GM12878 (cell line): ENCODE measurements around the gene SLC1A2.

Experiments used
- EZH2 ChIP-seq: IDR thresholded peaks from 2 replicates; pipeline ENCODE4 v1.6.1; 2012; ENCODE audit warnings: low read depth, mild to moderate bottlenecking, control low read depth, inconsistent platforms, low read length, borderline replicate concordance; ENCODE audit not compliant: control insufficient read depth
- FOS ChIP-seq: IDR thresholded peaks from 3 replicates; pipeline ENCODE4 v1.6.1; 2011; ENCODE audit warnings: borderline replicate concordance; ENCODE audit not compliant: insufficient read length; ENCODE audit errors: extremely low read depth
- JUND ChIP-seq: IDR thresholded peaks from 2 replicates; pipeline ENCODE4 v1.6.1; 2012; ENCODE audit warnings: low read depth, mild to moderate bottlenecking, low read length, improper control_type of control experiment, moderate library complexity
- KDM1A ChIP-seq: fragments of 200-600 bp; sonication (generic); IDR thresholded peaks from 2 replicates; pipeline ENCODE4 v1.6.1; 2016; ENCODE audit warnings: borderline replicate concordance
- RAD21 ChIP-seq: IDR thresholded peaks from 2 replicates; pipeline ENCODE4 v1.6.1; 2011; ENCODE audit warnings: mild to moderate bottlenecking, low read depth, low read length, moderate library complexity; ENCODE audit not compliant: insufficient read depth
- SMARCA5 ChIP-seq: fragments of 450-650 bp; IDR thresholded peaks from 2 replicates; pipeline ENCODE4 v1.6.1; 2017; ENCODE audit warnings: mild to moderate bottlenecking
- YY1 ChIP-seq: IDR thresholded peaks from 2 replicates; pipeline ENCODE4 v1.6.1; 2011; ENCODE audit warnings: low read depth, mild to moderate bottlenecking, low read length
- TF ChIP-seq, protein P1 (sequence below), 3 experiments: IDR thresholded peaks in 2 of 3; conservative IDR thresholded peaks in 1 of 3; 2 replicates each; pipeline ENCODE4 v1.5.1; 2011; ENCODE audit warnings: low read depth in 3 of 3, low read length in 3 of 3, mild to moderate bottlenecking in 3 of 3, control low read depth in 2 of 3, moderate library complexity in 2 of 3, inconsistent platforms in 1 of 3, mixed read lengths in 1 of 3; ENCODE audit not compliant: control insufficient read depth in 2 of 3, insufficient read depth in 1 of 3; ENCODE audit errors: extremely low read depth in 1 of 3

- TF ChIP-seq KDM1A (no peak), YY1 (no peak), JUND (no peak), FOS (no peak), SMARCA5 (no peak), RAD21 (no peak), EZH2 (no peak)
- TF ChIP-seq, protein P1, sequence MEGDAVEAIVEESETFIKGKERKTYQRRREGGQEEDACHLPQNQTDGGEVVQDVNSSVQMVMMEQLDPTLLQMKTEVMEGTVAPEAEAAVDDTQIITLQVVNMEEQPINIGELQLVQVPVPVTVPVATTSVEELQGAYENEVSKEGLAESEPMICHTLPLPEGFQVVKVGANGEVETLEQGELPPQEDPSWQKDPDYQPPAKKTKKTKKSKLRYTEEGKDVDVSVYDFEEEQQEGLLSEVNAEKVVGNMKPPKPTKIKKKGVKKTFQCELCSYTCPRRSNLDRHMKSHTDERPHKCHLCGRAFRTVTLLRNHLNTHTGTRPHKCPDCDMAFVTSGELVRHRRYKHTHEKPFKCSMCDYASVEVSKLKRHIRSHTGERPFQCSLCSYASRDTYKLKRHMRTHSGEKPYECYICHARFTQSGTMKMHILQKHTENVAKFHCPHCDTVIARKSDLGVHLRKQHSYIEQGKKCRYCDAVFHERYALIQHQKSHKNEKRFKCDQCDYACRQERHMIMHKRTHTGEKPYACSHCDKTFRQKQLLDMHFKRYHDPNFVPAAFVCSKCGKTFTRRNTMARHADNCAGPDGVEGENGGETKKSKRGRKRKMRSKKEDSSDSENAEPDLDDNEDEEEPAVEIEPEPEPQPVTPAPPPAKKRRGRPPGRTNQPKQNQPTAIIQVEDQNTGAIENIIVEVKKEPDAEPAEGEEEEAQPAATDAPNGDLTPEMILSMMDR (IDR thresholded peaks at IDR 0.05 in 2 of 3, conservative IDR thresholded peaks at IDR 0.05 in 1 of 3; ENCODE audit: control insufficient read depth in 2 of 3, extremely low read depth in 1 of 3, insufficient read depth in 1 of 3, low read depth in 3 of 3, low read length in 3 of 3), result no peak
These were observed 177.8 kb downstream of the SLC1A2 start for GRCh38 chr11:35241531-35241930.
